ENCODE data around the gene DHRS13. TPM values are rescaled to one million over a fixed set of nuclear protein-coding genes. Genes with fewer than 3 reads are reported as not detected.
A peak's percentile ranks its signal among the peaks of the same experiment; 100 is the strongest.

DHRS13 gene
- total and polyA plus RNA-seq, 10 of the 15 experiments (the other 5 are each of a cell fraction or from before 2014, with no cell fraction given): 0.18 to 55.2 (median 31.3) TPM; not detected in 1

GRCh38 chr17:28950752-28951427, 48.0 kb upstream of the DHRS13 start (continued):
- 0 out of 2 replicates have a peak, but pooled peaks have one; percentile 58 for TF ChIP-seq BCLAF1 (IDR thresholded peaks at IDR 0.05)
- no peak for TF ChIP-seq PBX3 (IDR thresholded peaks at IDR 0.05; ENCODE audit: insufficient replicate concordance, low read depth, low read length)
- no peak for TF ChIP-seq POLR2AphosphoS5 (IDR thresholded peaks at IDR 0.05; ENCODE audit: low read length)
- TF ChIP-seq REST (IDR thresholded peaks at IDR 0.05; ENCODE audit: low read depth, low read length): no peak

Measured in GM12878 (cell line).